Measurements from ENCODE around the gene TSPEAR.

DNA sequence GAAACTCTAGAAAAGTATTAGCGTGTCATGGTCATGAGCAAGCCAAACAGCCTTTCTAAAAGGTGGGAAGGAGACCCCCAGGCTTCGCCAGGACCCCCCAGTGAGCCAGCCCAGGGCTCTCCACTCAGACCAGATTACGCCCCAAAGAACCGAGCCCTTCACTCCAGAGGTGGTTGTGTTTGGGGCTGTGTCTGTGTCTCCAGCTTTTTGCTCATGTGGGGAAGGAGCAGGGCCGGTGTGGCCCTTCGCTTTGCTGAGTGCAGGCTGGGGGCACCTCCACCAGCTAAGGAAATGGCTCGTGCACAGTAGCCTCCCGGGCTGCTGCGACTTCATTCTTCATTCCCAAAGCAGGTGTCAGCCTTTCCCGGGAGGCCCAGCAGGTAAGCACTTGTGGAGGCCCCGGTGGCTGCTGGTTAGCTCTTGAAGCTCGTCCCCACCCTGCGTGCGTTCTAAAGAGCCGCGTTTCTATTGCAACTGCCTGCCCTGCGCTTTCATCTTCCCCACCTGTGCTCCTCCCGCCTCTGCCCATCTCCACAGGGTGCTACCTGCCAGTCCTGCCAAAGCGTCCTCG is 531 bp downstream of the TSPEAR start:
- TF ChIP-seq, protein P1, sequence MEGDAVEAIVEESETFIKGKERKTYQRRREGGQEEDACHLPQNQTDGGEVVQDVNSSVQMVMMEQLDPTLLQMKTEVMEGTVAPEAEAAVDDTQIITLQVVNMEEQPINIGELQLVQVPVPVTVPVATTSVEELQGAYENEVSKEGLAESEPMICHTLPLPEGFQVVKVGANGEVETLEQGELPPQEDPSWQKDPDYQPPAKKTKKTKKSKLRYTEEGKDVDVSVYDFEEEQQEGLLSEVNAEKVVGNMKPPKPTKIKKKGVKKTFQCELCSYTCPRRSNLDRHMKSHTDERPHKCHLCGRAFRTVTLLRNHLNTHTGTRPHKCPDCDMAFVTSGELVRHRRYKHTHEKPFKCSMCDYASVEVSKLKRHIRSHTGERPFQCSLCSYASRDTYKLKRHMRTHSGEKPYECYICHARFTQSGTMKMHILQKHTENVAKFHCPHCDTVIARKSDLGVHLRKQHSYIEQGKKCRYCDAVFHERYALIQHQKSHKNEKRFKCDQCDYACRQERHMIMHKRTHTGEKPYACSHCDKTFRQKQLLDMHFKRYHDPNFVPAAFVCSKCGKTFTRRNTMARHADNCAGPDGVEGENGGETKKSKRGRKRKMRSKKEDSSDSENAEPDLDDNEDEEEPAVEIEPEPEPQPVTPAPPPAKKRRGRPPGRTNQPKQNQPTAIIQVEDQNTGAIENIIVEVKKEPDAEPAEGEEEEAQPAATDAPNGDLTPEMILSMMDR (IDR thresholded peaks at IDR 0.05), result no peak
- TF ChIP-seq, protein P2, sequence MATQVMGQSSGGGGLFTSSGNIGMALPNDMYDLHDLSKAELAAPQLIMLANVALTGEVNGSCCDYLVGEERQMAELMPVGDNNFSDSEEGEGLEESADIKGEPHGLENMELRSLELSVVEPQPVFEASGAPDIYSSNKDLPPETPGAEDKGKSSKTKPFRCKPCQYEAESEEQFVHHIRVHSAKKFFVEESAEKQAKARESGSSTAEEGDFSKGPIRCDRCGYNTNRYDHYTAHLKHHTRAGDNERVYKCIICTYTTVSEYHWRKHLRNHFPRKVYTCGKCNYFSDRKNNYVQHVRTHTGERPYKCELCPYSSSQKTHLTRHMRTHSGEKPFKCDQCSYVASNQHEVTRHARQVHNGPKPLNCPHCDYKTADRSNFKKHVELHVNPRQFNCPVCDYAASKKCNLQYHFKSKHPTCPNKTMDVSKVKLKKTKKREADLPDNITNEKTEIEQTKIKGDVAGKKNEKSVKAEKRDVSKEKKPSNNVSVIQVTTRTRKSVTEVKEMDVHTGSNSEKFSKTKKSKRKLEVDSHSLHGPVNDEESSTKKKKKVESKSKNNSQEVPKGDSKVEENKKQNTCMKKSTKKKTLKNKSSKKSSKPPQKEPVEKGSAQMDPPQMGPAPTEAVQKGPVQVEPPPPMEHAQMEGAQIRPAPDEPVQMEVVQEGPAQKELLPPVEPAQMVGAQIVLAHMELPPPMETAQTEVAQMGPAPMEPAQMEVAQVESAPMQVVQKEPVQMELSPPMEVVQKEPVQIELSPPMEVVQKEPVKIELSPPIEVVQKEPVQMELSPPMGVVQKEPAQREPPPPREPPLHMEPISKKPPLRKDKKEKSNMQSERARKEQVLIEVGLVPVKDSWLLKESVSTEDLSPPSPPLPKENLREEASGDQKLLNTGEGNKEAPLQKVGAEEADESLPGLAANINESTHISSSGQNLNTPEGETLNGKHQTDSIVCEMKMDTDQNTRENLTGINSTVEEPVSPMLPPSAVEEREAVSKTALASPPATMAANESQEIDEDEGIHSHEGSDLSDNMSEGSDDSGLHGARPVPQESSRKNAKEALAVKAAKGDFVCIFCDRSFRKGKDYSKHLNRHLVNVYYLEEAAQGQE (IDR thresholded peaks at IDR 0.05; ENCODE audit: insufficient read depth in 1 of 2, low read depth in 2 of 2, low read length in 1 of 2), result no peak
- TF ChIP-seq SIN3A (IDR thresholded peaks at IDR 0.05; ENCODE audit: borderline replicate concordance, insufficient read depth, low read depth, low read length) (no peak), POLR2AphosphoS5 (IDR thresholded peaks at IDR 0.05; ENCODE audit: low read depth, low read length) (no peak), TCF7L2 (IDR thresholded peaks at IDR 0.05; ENCODE audit: low read depth, low read length) (no peak)
